Measurements from ENCODE around the gene DPH5.

The DPH5 gene

GRCh38 chr1:100972185-100972584 lies 53.4 kb downstream of the DPH5 start:
- Histone ChIP-seq H3K36me3 (ENCODE audit: insufficient read depth, low read length) (peaks cover 52% of the 10 kb centered on the region), H3K4me3 (ENCODE audit: low read depth in 1 of 2, low read length in 2 of 2) (no peak overlapping the region), H3K4me2 (ENCODE audit: insufficient read depth, low read length) (no peak overlapping the region), H3K79me2 (ENCODE audit: insufficient read depth, low read length) (no peaks in the 10 kb centered on the region), H3K27me3 (ENCODE audit: insufficient read depth, low read length, poor library complexity) (no peaks in the 10 kb centered on the region), H4K20me1 (ENCODE audit: insufficient read depth, low read length) (no peaks in the 10 kb centered on the region), H3K9ac (ENCODE audit: low read depth, low read length) (no peak overlapping the region), H2AFZ (ENCODE audit: low read depth, low read length) (no peak overlapping the region), H3K4me1 (ENCODE audit: insufficient read depth, low read length) (no peaks in the 10 kb centered on the region), H3K9me3 (ENCODE audit: insufficient read depth, low read length, severe bottlenecking) (no peaks in the 10 kb centered on the region), H3K27ac (ENCODE audit: low read length) (no peak overlapping the region)
- ATAC-seq (ENCODE audit: insufficient read depth, low read depth) (no peak), DNase-seq (no peak)
- no peak for TF ChIP-seq CTCF (IDR thresholded peaks at IDR 0.05; ENCODE audit: borderline replicate concordance, extremely low read depth, low read length, poor library complexity, severe bottlenecking)

GRCh38 chr1:100971021-100971420 lies 54.6 kb downstream of the DPH5 start:
- Histone ChIP-seq H3K36me3 (ENCODE audit: insufficient read depth, low read length) (peaks cover 56% of the 10 kb centered on the region), H3K27me3 (ENCODE audit: insufficient read depth, low read length, poor library complexity) (no peaks in the 10 kb centered on the region), H3K79me2 (ENCODE audit: insufficient read depth, low read length) (no peaks in the 10 kb centered on the region), H3K4me3 (ENCODE audit: low read depth in 1 of 2, low read length in 2 of 2) (no peak overlapping the region), H4K20me1 (ENCODE audit: insufficient read depth, low read length) (no peaks in the 10 kb centered on the region), H3K4me2 (ENCODE audit: insufficient read depth, low read length) (no peak overlapping the region), H3K27ac (ENCODE audit: low read length) (no peak overlapping the region), H3K9ac (ENCODE audit: low read depth, low read length) (no peak overlapping the region), H3K9me3 (ENCODE audit: insufficient read depth, low read length, severe bottlenecking) (no peaks in the 10 kb centered on the region), H3K4me1 (ENCODE audit: insufficient read depth, low read length) (no peaks in the 10 kb centered on the region), H2AFZ (ENCODE audit: low read depth, low read length) (no peak overlapping the region)
- ATAC-seq (ENCODE audit: insufficient read depth, low read depth): no peak
- DNase-seq: no peak
- TF ChIP-seq EZH2 (IDR thresholded peaks at IDR 0.05; ENCODE audit: borderline replicate concordance, low read depth, low read length, severe bottlenecking) (no peak), CTCF (IDR thresholded peaks at IDR 0.05; ENCODE audit: borderline replicate concordance, extremely low read depth, low read length, poor library complexity, severe bottlenecking) (no peak)

GRCh38 chr1:100969327-100969726 lies 56.3 kb downstream of the DPH5 start:
- Histone ChIP-seq H3K4me1 (ENCODE audit: insufficient read depth, low read length) (no peaks in the 10 kb centered on the region), H3K27ac (ENCODE audit: low read length) (no peak overlapping the region), H3K27me3 (ENCODE audit: insufficient read depth, low read length, poor library complexity) (no peaks in the 10 kb centered on the region), H3K36me3 (ENCODE audit: insufficient read depth, low read length) (peaks cover 59% of the 10 kb centered on the region), H3K4me2 (ENCODE audit: insufficient read depth, low read length) (no peak overlapping the region), H4K20me1 (ENCODE audit: insufficient read depth, low read length) (no peaks in the 10 kb centered on the region), H3K9ac (ENCODE audit: low read depth, low read length) (no peak overlapping the region), H3K79me2 (ENCODE audit: insufficient read depth, low read length) (no peaks in the 10 kb centered on the region), H3K9me3 (ENCODE audit: insufficient read depth, low read length, severe bottlenecking) (no peaks in the 10 kb centered on the region), H3K4me3 (ENCODE audit: low read depth in 1 of 2, low read length in 2 of 2) (no peak overlapping the region), H2AFZ (ENCODE audit: low read depth, low read length) (no peak overlapping the region)
- no peak for ATAC-seq (ENCODE audit: insufficient read depth, low read depth)
- TF ChIP-seq CTCF (IDR thresholded peaks at IDR 0.05; ENCODE audit: borderline replicate concordance, extremely low read depth, low read length, poor library complexity, severe bottlenecking): no peak
- no peak for TF ChIP-seq EZH2 (IDR thresholded peaks at IDR 0.05; ENCODE audit: borderline replicate concordance, low read depth, low read length, severe bottlenecking)
- DNase-seq: no peak

GRCh38 chr1:100968621-100969020 lies 57.0 kb downstream of the DPH5 start:
- Histone ChIP-seq H3K27ac (ENCODE audit: low read length) (no peak overlapping the region), H2AFZ (ENCODE audit: low read depth, low read length) (no peak overlapping the region), H3K4me1 (ENCODE audit: insufficient read depth, low read length) (no peaks in the 10 kb centered on the region), H4K20me1 (ENCODE audit: insufficient read depth, low read length) (no peaks in the 10 kb centered on the region), H3K36me3 (ENCODE audit: insufficient read depth, low read length) (peaks cover 58% of the 10 kb centered on the region), H3K9ac (ENCODE audit: low read depth, low read length) (no peak overlapping the region), H3K4me2 (ENCODE audit: insufficient read depth, low read length) (no peak overlapping the region), H3K4me3 (ENCODE audit: low read depth in 1 of 2, low read length in 2 of 2) (no peak overlapping the region), H3K79me2 (ENCODE audit: insufficient read depth, low read length) (no peaks in the 10 kb centered on the region), H3K9me3 (ENCODE audit: insufficient read depth, low read length, severe bottlenecking) (no peaks in the 10 kb centered on the region), H3K27me3 (ENCODE audit: insufficient read depth, low read length, poor library complexity) (no peaks in the 10 kb centered on the region)
- TF ChIP-seq CTCF (IDR thresholded peaks at IDR 0.05; ENCODE audit: borderline replicate concordance, extremely low read depth, low read length, poor library complexity, severe bottlenecking): no peak
- TF ChIP-seq EZH2 (IDR thresholded peaks at IDR 0.05; ENCODE audit: borderline replicate concordance, low read depth, low read length, severe bottlenecking): no peak
- ATAC-seq (ENCODE audit: insufficient read depth, low read depth) (no peak), DNase-seq (no peak)
